SHP77 (cell line): ENCODE data around the gene LSM10.

Experiments used
- DNase-seq, 2 experiments: peaks; one replicate each; lab custom pipeline; 2025; lab: John Stamatoyannopoulos, UW

Gene LSM10

GRCh38 chr1:36408479-36408878 is 10.8 kb upstream of the LSM10 start:
- DNase-seq = no peak

GRCh38 chr1:36406440-36406839 is 8.7 kb upstream of the LSM10 start:
- DNase-seq = no peak

GRCh38 chr1:36402504-36402890 is 4.8 kb upstream of the LSM10 start:
- DNase-seq = no peak

- DNase-seq = peak; percentile 90
Measured at GRCh38 chr1:36401602-36402503, 4.1 kb upstream of the LSM10 start.

GRCh38 chr1:36400825-36401601 is 3.3 kb upstream of the LSM10 start:
- peak; percentile 90 to 95 for DNase-seq

- DNase-seq = peak; percentile 28 to 68
Measured at GRCh38 chr1:36400514-36400824, 2.8 kb upstream of the LSM10 start.

GRCh38 chr1:36398370-36398977 is 766 bp upstream of the LSM10 start:
- DNase-seq = no peak

- DNase-seq = no peak
Measured at GRCh38 chr1:36397083-36397377, 678 bp downstream of the LSM10 start.

GRCh38 chr1:36396359-36396758 is 1.3 kb downstream of the LSM10 start:
- DNase-seq = no peak

- no peak for DNase-seq
Measured at GRCh38 chr1:36393686-36394085, 4.0 kb downstream of the LSM10 start.

GRCh38 chr1:36392836-36393235 is 4.9 kb downstream of the LSM10 start:
- DNase-seq = no peak

GRCh38 chr1:36391271-36391670 is 6.4 kb downstream of the LSM10 start:
- no peak for DNase-seq

GRCh38 chr1:36390411-36390810 is 7.3 kb downstream of the LSM10 start:
- no peak for DNase-seq

- no peak for DNase-seq
Measured at GRCh38 chr1:36389999-36390398, 7.7 kb downstream of the LSM10 start.

GRCh38 chr1:36389261-36389660 is 8.4 kb downstream of the LSM10 start:
- DNase-seq = no peak

- DNase-seq = no peak
Measured at GRCh38 chr1:36387141-36387949, 10.4 kb downstream of the LSM10 start.

GRCh38 chr1:36386265-36387140 is 11.2 kb downstream of the LSM10 start:
- DNase-seq = peak; percentile 81 to 83

- peak; percentile 97 to 99 for DNase-seq
Measured at GRCh38 chr1:36385410-36386264, 12.1 kb downstream of the LSM10 start, which contains the start of gene STK40. TSS of gene STK40 (minus strand) at chr1:36385924. CDS start at chr1:36361332, 24,592 bp downstream.

GRCh38 chr1:36384542-36385409 is 12.9 kb downstream of the LSM10 start:
- DNase-seq = peak in 1 of 2 experiments; percentile 24
